Measurements from ENCODE around the gene RRP8.

The RRP8 gene

DNA sequence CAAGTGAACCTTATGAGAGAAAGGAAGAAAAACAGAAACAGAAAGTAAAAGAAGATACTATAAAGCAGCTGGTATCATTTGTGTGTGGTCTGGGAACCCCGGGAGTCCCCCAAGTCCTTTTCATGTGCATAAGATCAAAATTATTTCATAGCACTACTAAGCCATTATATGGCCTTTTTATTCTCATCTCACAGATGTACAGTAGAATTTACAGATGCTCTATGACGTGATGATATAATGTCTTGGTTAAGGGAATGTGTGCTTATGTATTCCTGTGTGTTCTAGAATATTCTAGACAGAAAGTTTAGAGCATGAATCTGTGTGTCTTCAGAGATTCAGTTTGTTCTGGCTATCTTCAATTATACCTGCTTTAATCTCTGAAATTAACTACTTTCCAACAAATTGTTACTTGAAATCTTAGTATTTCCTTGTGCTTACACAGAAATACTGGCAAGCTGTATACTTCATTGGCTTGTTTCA lies 24.4 kb upstream of the RRP8 start:
- Histone ChIP-seq H3K36me3 (ENCODE audit: insufficient read depth, insufficient read length, low read length) (peaks cover 88% of the 10 kb centered on the region), H3K27me3 (ENCODE audit: insufficient read depth, insufficient read length) (peaks cover 15% of the 10 kb centered on the region), H3K9ac (ENCODE audit: insufficient read length, low read depth) (no peak overlapping the region), H3K4me3 (ENCODE audit: insufficient read length, low read depth) (no peak overlapping the region), H3K4me1 (ENCODE audit: insufficient read depth, insufficient read length) (no peaks in the 10 kb centered on the region), H3K9me3 (ENCODE audit: insufficient read depth, low read length) (no peaks in the 10 kb centered on the region)
- DNase-seq (ENCODE audit: low read depth, low spot score), result no peak
- TF ChIP-seq SUZ12 (IDR thresholded peaks at IDR 0.05; ENCODE audit: extremely low read depth, insufficient read depth, insufficient read length) (no peak), YY1 (IDR thresholded peaks at IDR 0.05; ENCODE audit: insufficient read depth, insufficient read length) (no peak), ZNF274 (IDR thresholded peaks at IDR 0.05; ENCODE audit: low read depth, low read length) (no peak)

DNA sequence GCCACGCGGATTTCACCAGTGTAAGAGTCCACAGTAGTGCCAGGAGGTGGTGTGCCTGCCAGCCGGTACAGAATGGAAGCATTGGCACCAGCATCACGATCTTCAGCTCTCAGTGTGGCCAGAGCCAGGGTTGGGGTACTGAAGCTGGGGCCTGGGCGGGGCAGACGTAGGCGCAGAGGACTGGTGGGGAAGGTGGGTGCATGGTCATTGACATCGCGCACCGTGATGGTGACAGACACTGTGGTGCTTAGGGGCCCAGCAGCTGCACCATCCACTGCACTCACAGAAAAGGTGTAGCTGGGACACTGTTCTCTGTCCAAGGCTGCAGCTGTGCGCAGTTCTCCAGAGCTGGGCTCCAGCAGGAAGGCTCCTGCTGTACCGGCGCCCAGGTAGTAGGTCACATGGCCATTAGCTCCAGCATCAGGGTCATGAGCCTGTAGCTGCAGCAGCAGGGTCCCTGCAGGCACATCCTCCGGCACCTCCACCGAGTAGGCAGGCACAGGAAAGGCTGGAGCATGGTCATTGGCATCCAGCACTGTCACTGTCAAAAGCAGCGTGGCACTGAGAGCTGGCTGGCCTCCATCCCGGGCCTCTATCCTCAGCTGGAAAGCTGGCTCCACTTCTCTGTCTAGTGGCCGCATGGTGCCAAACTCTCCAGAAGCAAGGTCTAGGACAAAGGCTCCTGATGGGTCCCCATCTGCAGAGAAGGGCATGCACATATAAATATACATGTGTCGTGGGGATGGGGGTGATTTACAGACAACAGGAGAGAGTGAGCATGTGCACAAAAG lies 23.8 kb upstream of the RRP8 start:
- Histone ChIP-seq H3K4me1 (ENCODE audit: insufficient read depth, insufficient read length) (no peaks in the 10 kb centered on the region), H3K36me3 (ENCODE audit: insufficient read depth, insufficient read length, low read length) (peaks cover 88% of the 10 kb centered on the region), H3K9me3 (ENCODE audit: insufficient read depth, low read length) (no peaks in the 10 kb centered on the region), H3K27me3 (ENCODE audit: insufficient read depth, insufficient read length) (peaks cover 15% of the 10 kb centered on the region), H3K4me3 (ENCODE audit: insufficient read length, low read depth) (no peak overlapping the region), H3K9ac (ENCODE audit: insufficient read length, low read depth) (no peak overlapping the region)
- no peak for DNase-seq (ENCODE audit: low read depth, low spot score)
- TF ChIP-seq YY1 (IDR thresholded peaks at IDR 0.05; ENCODE audit: insufficient read depth, insufficient read length) (no peak), SUZ12 (IDR thresholded peaks at IDR 0.05; ENCODE audit: extremely low read depth, insufficient read depth, insufficient read length) (no peak), ZNF274 (IDR thresholded peaks at IDR 0.05; ENCODE audit: low read depth, low read length) (no peak)

DNA sequence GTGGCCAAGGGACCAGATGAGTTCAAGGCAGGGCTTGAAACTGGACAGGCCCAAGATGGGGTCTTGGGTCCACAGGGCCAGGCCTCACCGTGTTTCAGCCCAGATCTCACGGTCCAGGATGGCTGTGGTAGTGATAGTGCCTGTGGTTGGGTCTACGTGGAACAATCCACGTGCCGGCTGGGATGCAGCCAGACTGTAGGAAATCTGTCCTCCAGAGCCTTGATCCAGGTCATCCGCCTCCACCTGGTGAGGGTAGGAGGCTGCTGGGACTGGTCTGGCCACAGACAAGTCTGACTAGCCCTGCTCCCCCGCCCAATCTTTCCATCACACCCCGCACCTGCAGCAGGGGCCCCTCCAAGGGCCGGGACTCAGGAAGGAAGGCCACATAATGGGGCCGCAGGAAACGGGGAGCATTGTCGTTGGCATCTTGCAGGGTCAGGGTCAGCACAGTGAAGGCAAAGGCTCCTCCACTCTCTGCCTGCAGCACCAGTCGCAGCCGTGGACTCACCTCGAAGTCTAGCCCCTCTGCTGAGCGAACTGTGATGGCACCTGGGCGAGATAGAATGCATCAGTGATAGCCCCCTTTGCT lies 22.5 kb upstream of the RRP8 start:
- H3K9ac ChIP-seq (ENCODE audit: insufficient read length, low read depth), result no peak overlapping the region
- H3K4me3 ChIP-seq (ENCODE audit: insufficient read length, low read depth), result no peak overlapping the region
- peaks cover 80% of the 10 kb centered on the region for H3K36me3 ChIP-seq (ENCODE audit: insufficient read depth, insufficient read length, low read length)
- TF ChIP-seq ZNF274 (IDR thresholded peaks at IDR 0.05; ENCODE audit: low read depth, low read length) (no peak), SUZ12 (IDR thresholded peaks at IDR 0.05; ENCODE audit: extremely low read depth, insufficient read depth, insufficient read length) (no peak), YY1 (IDR thresholded peaks at IDR 0.05; ENCODE audit: insufficient read depth, insufficient read length) (no peak)
- H3K9me3 ChIP-seq (ENCODE audit: insufficient read depth, low read length), result no peaks in the 10 kb centered on the region
- DNase-seq (ENCODE audit: low read depth, low spot score), result no peak
- peaks cover 14% of the 10 kb centered on the region for H3K27me3 ChIP-seq (ENCODE audit: insufficient read depth, insufficient read length)
- no peaks in the 10 kb centered on the region for H3K4me1 ChIP-seq (ENCODE audit: insufficient read depth, insufficient read length)

DNA sequence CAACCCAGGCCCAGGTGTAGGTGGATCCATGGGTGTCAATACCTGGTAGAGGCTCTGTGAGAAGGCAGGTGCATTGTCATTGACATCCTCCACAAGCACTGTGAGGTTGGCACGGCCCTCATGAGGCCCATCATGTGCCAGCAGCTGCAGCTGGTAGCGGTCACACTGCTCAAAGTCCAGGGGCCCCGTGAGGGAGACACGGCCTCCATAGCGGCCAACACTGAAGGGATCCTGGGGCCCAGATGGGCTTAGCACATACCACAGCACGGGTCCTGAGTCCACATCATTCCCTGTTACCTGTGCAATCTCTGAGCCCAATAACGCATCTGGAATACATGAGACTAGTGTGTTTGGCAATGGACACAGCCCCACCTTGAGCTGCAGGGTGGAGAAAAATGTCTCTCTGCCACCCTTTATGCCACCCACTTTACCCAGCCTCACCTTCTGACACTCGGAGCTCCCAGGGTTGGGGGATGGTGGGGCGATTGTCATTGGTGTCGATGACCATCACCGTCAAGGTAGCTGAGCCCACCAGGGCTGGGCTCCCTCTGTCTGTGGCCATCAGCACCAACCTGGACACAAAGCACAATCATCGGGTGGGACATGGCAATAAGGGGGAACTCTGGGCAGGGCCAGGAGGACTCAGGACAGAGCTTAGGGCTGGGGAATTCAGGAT lies 21.9 kb upstream of the RRP8 start:
- no peaks in the 10 kb centered on the region for H3K9me3 ChIP-seq (ENCODE audit: insufficient read depth, low read length)
- H3K27me3 ChIP-seq (ENCODE audit: insufficient read depth, insufficient read length), result peaks cover 8% of the 10 kb centered on the region
- H3K4me1 ChIP-seq (ENCODE audit: insufficient read depth, insufficient read length), result no peaks in the 10 kb centered on the region
- H3K4me3 ChIP-seq (ENCODE audit: insufficient read length, low read depth), result no peak overlapping the region
- TF ChIP-seq SUZ12 (IDR thresholded peaks at IDR 0.05; ENCODE audit: extremely low read depth, insufficient read depth, insufficient read length) (no peak), ZNF274 (IDR thresholded peaks at IDR 0.05; ENCODE audit: low read depth, low read length) (no peak), YY1 (IDR thresholded peaks at IDR 0.05; ENCODE audit: insufficient read depth, insufficient read length) (no peak)
- no peak overlapping the region for H3K9ac ChIP-seq (ENCODE audit: insufficient read length, low read depth)
- DNase-seq (ENCODE audit: low read depth, low spot score), result no peak
- H3K36me3 ChIP-seq (ENCODE audit: insufficient read depth, insufficient read length, low read length), result peaks cover 73% of the 10 kb centered on the region

DNA sequence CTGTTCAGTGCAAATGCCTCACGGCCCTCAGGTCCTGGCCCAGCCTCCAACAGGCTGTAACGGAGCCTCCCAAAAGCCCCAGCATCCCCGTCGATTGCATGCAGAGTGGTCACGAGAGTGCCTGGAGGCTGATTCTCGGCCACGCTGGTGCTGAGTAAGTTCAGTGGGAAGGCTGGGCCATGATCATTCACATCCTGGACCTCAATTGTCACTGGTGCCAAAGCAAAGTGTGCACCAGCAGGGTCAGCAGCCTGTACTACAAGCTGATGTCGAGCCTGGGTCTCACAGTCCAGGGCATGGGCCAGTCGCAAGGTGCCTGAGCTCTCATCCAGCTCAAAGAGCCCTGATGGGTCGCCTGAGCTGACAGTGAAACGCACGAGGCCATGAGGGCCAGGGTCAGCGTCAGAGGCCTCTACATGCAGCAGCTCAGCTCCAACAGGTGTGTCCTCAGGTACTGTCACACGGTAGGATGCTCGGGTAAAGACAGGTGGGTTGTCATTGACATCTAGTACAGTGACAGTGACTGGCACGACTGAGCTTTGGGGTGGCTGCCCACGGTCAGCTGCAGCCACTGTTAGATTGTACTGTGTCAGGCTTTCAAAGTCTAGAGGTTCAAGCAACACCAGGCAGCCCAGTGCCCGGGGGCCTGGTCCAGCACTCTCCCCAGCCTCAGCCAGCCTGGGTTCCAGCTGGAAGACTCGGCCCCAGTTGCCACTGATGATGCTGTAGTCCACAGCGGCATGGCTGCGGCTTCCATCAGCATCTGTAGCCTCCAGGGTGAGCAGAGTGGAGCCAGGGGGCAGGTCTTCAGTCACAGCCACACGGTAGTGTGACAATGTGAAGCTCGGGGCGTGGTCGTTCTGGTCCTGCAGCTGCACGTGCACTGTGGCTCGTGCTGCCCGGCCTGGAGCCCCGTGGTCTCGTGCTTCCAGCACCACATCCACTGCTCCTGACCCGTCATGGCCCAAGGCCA lies 20.3 kb upstream of the RRP8 start:
- peaks cover 57% of the 10 kb centered on the region for H3K36me3 ChIP-seq (ENCODE audit: insufficient read depth, insufficient read length, low read length)
- no peak overlapping the region for H3K9ac ChIP-seq (ENCODE audit: insufficient read length, low read depth)
- H3K4me3 ChIP-seq (ENCODE audit: insufficient read length, low read depth), result no peak overlapping the region
- no peak for TF ChIP-seq SUZ12 (IDR thresholded peaks at IDR 0.05; ENCODE audit: extremely low read depth, insufficient read depth, insufficient read length)
- TF ChIP-seq ZNF274 (IDR thresholded peaks at IDR 0.05; ENCODE audit: low read depth, low read length), result no peak
- no peak for TF ChIP-seq YY1 (IDR thresholded peaks at IDR 0.05; ENCODE audit: insufficient read depth, insufficient read length)
- no peaks in the 10 kb centered on the region for H3K27me3 ChIP-seq (ENCODE audit: insufficient read depth, insufficient read length)
- DNase-seq (ENCODE audit: low read depth, low spot score), result no peak
- no peaks in the 10 kb centered on the region for H3K4me1 ChIP-seq (ENCODE audit: insufficient read depth, insufficient read length)
- H3K9me3 ChIP-seq (ENCODE audit: insufficient read depth, low read length), result no peaks in the 10 kb centered on the region

DNA sequence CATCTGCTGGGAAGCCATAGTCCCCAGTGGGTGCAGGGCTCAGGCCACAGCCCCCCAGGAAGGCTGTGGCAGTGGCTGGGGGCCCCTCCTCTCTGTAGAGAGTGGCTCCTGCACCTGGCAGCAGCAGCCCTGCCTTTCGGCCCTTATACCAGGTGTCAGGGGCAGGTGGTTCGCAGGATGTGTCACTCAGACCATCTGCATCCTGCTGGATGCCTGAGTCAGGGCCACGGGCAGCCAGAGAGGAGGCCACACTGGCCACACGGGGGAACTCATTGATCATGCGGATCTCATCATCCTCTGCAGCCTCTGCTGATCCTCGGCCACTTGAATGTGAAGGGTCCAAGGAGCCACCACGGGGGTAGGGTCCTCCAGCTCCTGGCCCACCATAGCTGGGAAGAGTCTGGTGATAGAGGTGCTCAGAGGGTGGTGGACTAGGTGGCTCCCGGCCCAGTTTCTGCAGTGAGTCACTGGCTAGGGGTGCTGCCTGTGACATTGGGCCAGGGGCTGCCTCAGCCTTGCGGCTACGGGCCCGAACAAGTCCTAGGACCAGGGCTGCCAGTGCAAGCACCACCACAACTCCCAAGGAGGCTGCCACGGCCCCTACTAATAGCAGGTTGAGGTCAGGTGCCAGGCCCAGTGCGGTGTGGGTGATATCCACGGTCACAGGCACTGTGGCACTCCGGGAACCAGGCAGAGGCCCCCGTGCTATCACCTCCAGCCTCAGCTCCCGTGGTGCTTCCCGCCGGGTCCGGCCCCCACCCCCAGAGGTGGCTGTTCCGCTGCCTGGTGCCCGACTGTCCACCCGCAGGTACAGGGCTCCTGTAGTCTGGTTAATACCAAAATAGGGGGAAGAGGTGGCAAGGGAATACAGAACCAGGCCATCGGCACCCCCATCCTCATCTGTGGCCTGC lies 19.1 kb upstream of the RRP8 start:
- TF ChIP-seq SUZ12 (IDR thresholded peaks at IDR 0.05; ENCODE audit: extremely low read depth, insufficient read depth, insufficient read length) (no peak), ZNF274 (IDR thresholded peaks at IDR 0.05; ENCODE audit: low read depth, low read length) (no peak), YY1 (IDR thresholded peaks at IDR 0.05; ENCODE audit: insufficient read depth, insufficient read length) (no peak)
- Histone ChIP-seq H3K9ac (ENCODE audit: insufficient read length, low read depth) (no peak overlapping the region), H3K9me3 (ENCODE audit: insufficient read depth, low read length) (no peaks in the 10 kb centered on the region), H3K4me1 (ENCODE audit: insufficient read depth, insufficient read length) (peaks cover 3% of the 10 kb centered on the region), H3K4me3 (ENCODE audit: insufficient read length, low read depth) (no peak overlapping the region), H3K36me3 (ENCODE audit: insufficient read depth, insufficient read length, low read length) (peaks cover 53% of the 10 kb centered on the region), H3K27me3 (ENCODE audit: insufficient read depth, insufficient read length) (no peaks in the 10 kb centered on the region)
- DNase-seq (ENCODE audit: low read depth, low spot score), result no peak

Measured in NT2/D1 (cell line).